Left hindlimb (tissue), 1 donor: Measurements from ENCODE around the gene SYT17.
A peak's percentile ranks its signal among the peaks of the same experiment; 100 is the strongest.

Source experiments
- DNase-seq: peaks from one replicate; pipeline ENCODE4 v3.0.0-alpha.2; 2018

SYT17 gene, protein sequence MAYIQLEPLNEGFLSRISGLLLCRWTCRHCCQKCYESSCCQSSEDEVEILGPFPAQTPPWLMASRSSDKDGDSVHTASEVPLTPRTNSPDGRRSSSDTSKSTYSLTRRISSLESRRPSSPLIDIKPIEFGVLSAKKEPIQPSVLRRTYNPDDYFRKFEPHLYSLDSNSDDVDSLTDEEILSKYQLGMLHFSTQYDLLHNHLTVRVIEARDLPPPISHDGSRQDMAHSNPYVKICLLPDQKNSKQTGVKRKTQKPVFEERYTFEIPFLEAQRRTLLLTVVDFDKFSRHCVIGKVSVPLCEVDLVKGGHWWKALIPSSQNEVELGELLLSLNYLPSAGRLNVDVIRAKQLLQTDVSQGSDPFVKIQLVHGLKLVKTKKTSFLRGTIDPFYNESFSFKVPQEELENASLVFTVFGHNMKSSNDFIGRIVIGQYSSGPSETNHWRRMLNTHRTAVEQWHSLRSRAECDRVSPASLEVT

DNA sequence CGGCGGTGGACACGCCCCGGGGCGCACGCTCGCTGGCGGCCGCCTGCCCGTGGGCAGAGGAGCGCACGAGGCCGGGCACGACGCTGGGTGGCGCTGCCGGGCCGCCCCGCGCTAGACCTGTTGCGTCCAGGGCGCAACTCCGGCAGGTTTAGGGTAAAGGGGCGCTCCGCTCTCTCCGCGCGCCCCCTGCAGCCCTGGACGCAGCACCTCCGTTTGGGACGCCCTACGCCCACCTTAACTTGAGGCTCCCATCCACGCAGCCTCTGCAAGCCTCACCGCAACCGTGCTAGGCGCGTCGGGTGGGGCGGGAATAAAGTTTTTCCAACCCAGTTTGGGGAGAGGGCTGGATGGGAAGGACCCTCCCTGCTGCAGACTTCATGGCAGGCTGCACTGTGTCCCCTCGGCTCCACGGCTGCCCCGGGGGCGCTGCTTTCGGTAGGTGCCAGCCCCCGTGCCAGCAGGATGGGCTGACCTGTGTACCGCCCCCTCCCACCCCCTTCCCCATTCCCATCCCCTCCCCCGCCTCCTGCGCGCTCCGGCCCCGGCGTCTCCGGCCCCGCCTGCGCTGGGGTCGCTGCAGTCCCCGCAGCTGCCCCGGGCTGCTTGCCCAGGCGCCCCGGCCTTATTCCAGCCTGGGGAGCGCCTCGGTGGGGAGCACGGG lies at the start of gene SYT17:
Gene SYT17 (plus strand): TSS at position 531 of the 661 bp plus-strand sequence. CDS start 407 bp downstream, outside the sequence.
- DNase-seq: peak; percentile 82

- no peak for DNase-seq
Observed at GRCh38 chr16:19118938-19119431, 49.1 kb upstream of the SYT17 start.

DNA sequence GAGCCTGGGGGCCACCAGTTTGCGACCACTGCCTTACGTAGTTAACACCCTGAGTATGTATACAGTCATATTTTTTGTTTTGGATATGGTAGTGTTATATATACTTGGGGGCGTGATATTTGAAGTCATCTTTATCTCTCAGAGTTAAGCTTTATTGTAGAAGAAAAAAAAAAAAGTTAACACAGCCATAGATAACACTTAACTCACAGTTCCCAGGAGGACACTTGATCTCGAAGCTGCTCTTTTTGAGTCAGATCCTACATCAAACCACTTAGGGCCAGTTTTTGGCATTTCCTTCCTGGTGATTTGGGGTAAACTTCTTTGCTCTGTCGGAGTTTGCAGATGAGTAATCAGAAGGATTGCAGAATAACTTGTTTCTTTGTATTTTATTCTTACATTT lies 48.5 kb upstream of the SYT17 start:
- DNase-seq: no peak

DNA sequence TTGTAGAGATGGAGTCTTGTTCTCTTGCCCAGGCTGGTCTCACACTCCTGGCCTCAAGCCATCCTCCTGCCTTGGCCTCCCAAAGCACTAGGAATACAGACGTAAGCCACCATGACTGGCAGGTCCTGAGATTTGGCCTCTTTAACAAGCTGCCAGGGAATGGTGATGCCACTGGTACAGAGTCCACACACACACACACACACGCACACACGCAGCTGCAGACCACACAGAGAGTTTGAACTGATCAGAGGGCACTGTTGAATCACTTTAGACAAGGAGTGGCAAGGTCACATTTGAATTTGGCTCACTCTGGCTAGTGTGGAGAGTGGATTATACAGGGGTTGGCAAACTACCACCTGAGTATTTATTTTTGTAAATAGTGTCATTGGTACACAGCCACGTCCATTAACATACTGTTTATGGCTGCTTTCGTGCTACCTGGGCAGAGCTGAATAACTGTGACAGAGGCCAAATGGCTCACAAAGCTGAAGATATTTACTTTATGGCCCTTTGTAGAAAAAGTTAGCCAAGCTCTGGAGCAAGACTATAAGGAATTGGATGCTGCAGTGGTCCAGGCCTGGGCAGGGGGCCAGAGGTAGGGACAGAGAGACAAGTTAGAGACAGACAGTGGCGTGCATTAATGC lies 44.4 kb upstream of the SYT17 start:
- DNase-seq: no peak

GRCh38 chr16:19126300-19126699 lies 41.7 kb upstream of the SYT17 start:
- DNase-seq: no peak

- DNase-seq: no peak
Observed at GRCh38 chr16:19127205-19127604, 40.8 kb upstream of the SYT17 start.

GRCh38 chr16:19127674-19128131 lies 40.3 kb upstream of the SYT17 start:
- DNase-seq: no peak

GRCh38 chr16:19128454-19129200 lies 39.4 kb upstream of the SYT17 start:
- no peak for DNase-seq

DNA sequence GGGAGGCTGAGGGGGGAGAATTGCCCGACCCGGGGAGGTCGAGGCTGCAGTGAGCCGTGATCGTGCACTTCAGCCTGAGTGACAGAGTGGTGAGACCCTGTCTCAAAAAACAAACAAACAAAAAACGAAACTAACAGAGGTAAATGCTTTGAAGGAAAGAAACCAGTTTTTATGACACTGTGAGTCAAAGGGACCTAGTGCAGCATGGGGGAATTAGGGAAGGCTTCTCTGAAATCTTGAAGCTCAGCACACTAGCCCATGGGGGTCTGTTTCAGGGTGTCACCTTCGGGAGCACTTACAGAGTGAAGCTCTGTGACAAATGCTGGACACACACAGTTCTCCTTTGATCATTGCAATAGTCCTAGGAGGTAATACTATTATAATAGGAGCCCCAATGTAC lies 37.7 kb upstream of the SYT17 start:
- DNase-seq: no peak

DNA sequence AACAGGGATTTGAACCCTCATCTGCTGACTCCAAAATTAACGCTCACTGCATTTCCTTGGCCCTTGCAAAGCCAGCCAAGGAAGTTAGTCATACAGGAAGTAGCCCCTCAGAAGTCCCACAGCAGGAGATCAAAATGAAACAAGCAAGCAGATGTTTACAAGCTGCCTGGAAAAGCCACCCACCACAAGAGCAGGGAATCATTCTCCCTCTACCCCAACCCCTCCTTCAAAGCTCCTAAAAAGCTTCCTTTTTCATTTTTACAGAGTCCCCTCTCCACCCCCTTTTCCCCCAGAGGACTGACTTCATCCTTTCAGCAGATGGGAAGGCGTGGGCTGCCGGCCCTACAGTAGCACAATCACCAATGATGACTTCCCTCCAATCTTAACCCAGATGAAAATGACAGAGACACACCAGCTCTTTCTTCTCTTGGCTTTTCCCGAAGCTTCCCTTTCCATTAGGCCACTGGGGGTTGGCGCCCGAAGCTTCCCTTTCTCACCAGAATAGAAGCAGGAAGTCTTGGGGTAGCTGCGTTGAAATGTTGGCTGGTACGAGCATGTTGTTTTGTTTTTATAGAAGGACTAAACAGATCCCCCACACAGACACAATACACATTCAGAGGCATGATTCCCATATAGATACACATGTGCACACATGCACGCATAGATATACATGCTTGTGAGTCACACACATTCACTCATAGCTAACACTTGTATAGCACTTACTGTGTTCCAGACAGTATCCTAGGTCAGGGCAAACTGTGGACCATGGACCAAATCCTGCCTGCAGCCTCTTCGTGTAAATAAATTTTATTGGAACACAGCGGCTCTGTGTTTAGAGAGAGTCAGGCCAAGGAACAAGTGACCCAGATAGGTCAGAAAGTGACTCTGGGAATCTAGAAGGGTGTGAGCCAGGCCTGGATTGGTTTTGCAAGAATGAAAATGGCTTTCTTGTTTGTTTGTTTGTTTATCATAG lies 36.9 kb upstream of the SYT17 start:
- DNase-seq: peak; percentile 69

GRCh38 chr16:19131825-19132218 lies 36.2 kb upstream of the SYT17 start:
- DNase-seq: no peak

GRCh38 chr16:19132255-19132654 lies 35.8 kb upstream of the SYT17 start:
- no peak for DNase-seq

GRCh38 chr16:19132898-19133297 lies 35.1 kb upstream of the SYT17 start:
- DNase-seq: no peak

DNA sequence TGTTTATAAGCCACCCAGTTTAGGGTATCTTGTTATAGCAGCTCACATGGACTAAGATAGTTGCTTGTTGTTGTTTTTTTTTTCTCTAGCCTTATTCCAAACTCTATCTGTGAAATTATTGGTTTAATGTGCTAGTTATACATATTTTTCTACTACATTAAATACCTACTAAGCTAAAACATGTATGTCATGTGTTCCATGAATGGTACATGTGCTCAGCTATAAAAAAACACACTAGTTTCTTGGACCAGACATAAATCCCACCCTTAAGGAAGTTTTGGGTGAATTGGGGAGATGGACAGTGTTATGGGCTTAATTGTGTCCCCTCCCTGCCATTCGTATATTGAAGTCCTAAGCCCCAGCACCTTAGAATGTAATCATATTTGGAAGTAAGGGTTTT lies 34.4 kb upstream of the SYT17 start:
- no peak for DNase-seq

- no peak for DNase-seq
Observed at GRCh38 chr16:19135201-19135842, 32.7 kb upstream of the SYT17 start.

GRCh38 chr16:19135896-19136438 lies 32.1 kb upstream of the SYT17 start:
- no peak for DNase-seq

DNA sequence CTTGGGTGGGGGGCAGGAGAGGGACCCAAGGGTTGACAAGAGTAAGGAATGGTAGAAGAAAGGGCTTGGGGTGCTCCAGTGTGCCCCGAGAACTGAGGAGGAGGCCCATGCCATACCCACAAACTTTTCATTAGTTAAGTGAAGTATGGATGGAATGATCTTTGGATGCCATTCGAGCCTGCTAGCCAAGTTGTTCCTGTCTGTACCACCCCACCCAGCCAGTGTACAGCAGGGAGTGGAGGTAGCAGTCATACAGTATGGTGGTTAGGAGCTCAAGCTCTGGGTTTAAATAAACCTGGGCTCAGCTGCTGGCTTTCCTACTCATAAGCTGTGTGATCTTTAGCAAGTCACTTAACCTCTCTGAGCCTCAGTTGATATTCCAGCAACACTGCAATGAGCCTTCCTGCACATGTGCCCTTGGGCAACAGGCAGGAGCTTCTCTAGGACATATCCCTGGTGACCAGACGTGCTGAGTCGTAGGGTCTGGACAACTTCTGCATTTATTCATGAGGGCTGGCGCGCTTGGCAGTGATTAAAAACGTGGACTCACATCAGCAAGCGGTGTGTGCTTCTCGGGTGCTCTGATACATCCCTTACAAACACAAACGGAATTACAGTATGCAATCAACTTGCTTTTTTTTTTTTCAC lies 31.4 kb upstream of the SYT17 start:
- no peak for DNase-seq

GRCh38 chr16:19137201-19138128 lies 30.6 kb upstream of the SYT17 start:
- DNase-seq: peak; percentile 66

GRCh38 chr16:19138601-19139000 lies 29.4 kb upstream of the SYT17 start:
- DNase-seq: peak; percentile 65
